Measurements from ENCODE around the gene PPIL1.

DNA sequence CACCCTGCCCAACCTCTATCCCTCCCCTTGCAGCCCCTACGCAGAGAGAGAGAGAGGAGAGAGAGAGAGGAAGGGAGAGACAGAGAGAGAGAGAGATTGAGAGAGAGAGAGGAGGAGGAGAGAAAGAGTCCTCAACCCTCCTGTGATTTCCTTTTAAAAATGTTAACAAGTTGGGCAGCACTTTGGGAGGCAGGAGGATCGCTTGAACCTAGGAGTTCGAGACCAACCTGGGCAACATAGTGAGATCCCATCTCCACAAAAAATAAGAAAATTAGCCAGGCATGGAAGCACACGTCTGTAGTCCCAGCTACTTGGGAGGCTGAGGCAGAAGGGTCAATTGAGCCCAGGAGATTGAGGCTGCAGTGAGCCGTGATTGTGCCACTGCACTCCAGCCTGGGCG, 65.4 kb downstream of the PPIL1 start:
- TF ChIP-seq, protein P1, sequence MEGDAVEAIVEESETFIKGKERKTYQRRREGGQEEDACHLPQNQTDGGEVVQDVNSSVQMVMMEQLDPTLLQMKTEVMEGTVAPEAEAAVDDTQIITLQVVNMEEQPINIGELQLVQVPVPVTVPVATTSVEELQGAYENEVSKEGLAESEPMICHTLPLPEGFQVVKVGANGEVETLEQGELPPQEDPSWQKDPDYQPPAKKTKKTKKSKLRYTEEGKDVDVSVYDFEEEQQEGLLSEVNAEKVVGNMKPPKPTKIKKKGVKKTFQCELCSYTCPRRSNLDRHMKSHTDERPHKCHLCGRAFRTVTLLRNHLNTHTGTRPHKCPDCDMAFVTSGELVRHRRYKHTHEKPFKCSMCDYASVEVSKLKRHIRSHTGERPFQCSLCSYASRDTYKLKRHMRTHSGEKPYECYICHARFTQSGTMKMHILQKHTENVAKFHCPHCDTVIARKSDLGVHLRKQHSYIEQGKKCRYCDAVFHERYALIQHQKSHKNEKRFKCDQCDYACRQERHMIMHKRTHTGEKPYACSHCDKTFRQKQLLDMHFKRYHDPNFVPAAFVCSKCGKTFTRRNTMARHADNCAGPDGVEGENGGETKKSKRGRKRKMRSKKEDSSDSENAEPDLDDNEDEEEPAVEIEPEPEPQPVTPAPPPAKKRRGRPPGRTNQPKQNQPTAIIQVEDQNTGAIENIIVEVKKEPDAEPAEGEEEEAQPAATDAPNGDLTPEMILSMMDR (IDR thresholded peaks at IDR 0.05; ENCODE audit: insufficient read depth, low read depth, low read length) = no peak
- TF ChIP-seq EZH2 (IDR thresholded peaks at IDR 0.05; ENCODE audit: insufficient read depth, low read length) = no peak
